Fibroblast of skin of right quadriceps (primary cell): ENCODE measurements around the gene RBM38.
"Not testable (repeated sequence)": the region's sequence is repeated elsewhere in the genome, so short reads cannot be mapped to it uniquely, and the experiment has no call there.

Source experiments
- DNase-seq: peaks from one replicate; pipeline ENCODE4 v3.0.0-alpha.2; 2013

The RBM38 gene

DNA sequence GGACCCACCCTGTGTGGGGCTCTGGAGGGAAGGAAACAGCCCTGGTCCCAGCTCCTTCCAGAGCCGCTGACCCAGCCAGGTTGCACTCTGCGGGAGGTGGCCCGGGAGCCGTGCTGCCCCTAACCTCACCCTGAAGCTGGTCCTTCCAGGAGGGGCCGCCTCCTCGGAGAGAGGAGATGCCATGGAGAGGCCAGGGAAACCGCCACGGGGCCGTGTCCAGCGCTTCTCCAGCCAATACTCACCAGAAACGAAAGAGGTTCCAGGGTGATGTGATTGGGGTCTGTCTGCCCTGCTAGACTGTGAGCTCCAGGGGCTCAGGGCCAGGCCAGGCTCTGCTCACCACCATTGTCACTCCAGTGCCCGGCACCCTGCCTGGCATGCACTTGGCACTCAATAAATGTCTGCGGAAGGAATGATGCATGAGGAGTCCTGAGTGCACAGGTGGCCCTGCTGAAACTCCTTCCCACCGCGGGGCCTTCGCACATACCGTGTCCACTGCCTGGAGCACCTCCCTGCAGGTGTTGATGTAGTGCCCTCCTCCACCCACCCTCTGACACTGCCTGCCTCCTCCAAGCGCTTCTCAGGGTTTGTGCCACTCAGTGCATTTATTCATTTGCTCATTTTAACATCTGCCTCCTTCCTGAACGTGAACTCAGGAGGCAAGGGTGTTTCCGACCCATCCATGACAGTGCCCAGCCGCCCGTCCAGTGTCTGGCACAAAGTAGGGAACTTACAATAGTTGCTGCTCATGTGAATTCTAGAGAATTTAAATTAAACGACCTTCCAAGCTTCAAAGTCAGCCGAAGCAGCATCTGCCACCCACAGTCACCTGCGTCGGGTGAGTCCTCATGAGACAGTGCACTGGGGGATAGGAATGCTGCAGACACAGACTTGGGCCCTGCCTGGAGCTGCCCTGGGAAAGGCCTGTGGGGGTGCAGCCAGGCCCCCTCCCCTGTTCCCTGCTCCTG, 30.3 kb downstream of the RBM38 start:
- no peak for DNase-seq

DNA sequence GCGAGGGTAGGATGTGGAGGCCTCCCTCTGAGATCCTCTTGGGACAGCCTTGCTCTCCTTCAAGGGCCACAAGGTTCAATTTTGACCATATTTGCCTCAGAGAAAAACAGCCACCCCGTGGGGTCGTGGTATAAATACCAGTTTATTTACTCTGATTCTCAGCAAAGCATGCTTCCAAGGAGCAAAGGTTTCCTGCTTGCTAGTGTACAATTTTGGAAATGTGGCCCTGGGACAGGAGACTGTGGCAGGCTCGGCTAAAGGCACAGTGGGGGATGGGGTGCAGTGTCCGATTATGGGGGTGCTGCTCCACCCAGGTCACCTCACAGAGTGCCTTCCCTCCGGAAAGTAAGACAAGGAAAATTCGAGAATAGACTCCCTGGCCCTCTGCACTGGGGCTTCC, 31.1 kb downstream of the RBM38 start:
- no peak for DNase-seq

DNA sequence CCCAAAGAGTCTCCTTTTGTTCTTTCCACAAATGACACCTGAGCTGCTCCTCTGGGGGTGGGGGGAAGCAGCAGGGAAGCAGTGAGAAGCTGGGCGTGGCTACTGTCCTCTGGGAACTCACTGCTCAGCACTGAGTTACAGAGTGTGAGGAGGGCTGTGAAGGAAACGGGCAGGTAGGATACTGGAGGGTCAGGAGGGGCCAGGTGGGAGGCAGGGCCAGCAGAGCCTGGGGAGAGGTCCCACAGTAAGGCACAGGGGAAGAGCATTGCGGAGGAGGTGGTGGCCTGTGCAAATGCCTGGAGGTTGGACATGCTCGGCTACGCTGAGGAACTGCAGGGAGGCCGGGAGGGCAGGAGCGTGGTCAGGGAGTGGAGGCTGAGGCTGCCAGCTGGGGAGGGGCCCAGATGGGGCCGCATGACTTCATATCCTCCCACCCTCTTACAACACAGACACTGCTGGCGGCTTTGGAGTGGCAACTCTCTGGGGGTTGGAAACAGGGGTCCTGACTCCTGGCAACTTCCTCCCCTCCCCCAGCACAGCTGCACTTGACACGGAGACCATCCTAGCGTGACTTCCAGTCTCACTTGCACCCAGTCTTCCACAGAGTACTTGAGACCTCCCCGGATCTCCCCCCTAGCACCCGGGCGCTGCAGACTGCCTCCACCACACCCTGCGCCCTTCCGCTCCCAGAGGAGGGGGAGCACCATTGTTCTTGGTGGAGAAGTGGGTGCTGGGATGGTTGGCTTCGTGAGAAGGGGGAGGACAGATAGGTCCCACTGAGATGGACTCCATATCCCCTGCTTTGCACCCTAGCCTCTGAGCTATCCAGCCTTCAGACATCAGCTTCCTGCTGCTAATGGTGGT, 34.2 kb downstream of the RBM38 start:
- no peak for DNase-seq

DNA sequence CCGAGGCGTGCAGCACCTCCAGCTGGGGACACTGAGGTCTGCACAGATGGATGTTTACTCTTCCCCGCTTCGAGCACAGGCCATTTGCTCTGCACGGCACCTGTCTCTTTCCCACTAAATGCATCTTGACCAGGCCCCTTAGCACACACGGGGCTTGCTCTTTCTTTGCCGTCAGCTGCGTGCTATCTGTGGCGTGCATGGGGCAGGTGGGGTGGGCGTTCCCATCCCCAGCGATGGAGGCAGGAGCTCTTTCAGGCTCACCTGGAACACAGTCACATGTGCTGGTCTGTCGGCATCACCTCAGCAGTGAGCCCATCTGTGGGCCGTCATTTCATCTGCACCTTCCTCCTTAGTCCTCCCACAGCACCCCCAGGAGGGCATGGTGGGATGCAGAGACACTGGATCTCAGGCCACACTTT, 35.1 kb downstream of the RBM38 start:
- DNase-seq: no peak

DNA sequence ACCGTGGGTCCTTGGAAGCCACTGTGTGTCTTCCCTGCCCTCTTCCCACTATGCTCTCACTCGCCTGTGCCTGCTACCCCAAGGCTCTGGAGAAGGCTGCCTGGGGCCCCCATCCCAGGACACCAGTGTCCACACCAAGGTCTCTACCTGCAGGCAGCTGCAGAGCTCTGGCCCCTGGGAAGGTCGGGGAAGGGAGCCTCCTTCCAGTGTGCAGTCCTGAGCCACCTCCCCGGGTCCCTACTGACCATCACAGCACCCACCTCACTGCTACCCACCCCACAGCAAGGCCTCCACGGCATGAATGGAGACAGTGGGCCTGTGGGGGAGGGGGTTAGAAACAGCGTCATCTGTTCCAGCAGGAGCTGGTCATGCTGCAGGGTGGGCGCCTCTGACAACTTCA, 35.6 kb downstream of the RBM38 start:
- DNase-seq: no peak

DNA sequence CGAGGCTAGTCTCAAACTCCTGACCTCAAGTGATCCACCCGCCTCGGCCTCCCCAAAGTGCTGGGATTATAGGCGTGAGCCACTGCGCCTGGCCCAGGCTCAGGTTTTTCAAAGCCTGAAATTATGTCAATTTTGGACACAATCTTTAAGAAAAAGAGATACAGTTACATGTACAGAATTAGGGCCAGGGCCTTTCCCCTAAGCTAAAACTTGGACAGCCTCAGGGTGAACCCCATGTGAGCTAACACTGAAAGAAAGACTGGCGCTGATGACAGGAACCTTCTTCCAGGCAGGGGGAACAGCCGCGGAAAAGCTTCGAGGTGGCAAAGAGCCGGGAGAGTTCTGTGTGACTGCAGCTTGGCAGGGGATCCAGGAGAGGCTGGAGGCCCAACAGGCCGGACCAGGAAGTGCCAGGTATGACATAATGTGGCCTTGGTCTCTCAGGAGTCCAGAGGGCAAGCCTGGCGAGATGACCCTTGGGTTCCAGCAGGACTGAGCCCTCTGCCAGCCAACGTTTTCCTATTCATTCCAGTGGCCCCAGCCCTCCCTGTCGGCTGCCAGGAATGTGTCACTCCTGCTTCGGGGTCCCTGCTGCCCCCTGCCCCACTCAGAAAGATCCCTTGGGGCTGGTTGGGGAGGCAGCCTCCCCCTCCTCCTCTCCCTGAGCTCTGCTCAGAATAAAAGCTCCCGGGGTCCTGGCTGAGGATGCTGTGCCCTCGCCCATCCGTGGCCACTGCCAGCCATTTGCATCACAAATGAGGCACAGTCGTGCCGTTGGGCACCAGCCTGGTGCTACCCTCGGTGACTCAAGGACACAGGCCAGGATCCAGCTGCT, 37.3 kb downstream of the RBM38 start:
- no peak for DNase-seq

DNA sequence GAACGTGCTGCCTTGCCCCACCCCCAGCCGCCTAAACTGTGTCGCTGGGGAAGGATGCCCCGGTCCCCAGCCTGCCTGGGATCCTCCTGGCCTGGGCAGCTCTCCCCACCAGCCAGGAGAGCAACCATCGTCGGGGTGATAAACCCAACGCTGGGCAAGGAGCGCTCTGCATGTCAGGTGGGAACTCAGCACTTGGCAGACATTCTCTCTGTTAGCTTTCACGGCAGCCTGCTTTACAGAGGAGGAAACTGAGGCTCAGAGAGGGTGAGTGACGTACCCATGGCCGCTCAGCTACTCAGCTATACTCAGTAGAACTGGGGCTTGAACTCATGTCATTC, 37.9 kb downstream of the RBM38 start:
- DNase-seq: no peak

DNA sequence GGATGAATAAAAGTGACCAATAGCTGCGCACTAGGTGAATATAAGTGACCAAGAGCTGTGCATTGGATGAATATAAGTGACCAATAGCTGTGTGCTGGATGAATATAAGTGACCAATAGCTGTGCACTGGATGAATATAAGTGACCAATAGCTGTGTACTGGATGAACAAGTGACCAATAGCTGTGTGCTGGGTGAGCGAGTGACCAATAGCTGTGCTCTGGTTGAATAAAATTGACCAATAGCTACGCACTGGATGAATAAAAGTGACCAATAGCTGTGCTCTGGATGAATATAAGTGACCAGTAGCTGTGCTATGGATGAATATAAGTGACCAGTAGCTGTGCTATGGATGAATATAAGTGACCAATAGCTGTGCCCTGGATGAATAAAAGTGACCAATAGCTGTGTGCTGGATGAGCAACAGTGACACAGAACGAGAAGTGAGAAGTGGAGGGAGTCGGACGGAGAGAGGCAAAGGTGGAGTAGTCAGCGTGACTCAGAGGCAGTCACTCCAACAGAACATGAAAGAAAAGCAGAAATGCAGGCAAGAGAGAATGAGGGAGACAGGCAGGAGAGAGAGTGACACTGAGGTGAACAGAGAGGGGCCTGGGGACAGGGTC, 38.5 kb downstream of the RBM38 start:
- DNase-seq: no peak

DNA sequence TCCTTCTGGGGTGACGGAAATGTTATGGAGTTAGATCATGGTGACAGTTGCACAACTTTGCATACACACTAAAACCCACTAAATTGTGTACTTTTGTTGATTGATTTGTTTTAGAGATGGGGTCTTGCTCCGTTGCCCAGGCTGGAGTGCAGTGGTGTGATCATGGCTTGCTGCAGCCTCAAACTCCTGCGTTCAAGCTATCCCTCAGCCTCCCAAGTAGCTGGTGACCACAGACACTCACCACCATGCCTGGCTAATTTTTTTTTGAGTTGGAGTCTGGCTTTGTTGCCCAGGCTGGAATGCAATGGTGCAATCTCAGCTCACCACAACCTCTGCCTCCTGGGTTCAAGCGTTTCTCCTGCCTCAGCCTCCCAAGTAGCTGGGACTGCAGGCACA, 39.0 kb downstream of the RBM38 start:
- DNase-seq: not testable (repeated sequence)

DNA sequence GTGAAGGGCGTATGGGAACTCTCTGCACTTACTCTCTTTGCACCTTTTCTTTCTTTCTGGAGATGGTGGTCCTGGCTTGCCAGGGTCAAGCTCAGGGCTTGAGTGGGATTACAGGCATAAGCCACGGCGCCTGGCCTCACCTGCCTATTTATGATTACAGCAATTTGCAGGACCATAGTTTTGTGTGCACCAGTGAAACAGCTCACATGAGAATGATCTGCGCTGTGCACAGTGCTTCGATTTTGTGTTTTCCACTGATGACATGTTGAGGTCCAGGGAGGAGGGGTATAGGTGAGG, 40.3 kb downstream of the RBM38 start:
- no peak for DNase-seq

DNA sequence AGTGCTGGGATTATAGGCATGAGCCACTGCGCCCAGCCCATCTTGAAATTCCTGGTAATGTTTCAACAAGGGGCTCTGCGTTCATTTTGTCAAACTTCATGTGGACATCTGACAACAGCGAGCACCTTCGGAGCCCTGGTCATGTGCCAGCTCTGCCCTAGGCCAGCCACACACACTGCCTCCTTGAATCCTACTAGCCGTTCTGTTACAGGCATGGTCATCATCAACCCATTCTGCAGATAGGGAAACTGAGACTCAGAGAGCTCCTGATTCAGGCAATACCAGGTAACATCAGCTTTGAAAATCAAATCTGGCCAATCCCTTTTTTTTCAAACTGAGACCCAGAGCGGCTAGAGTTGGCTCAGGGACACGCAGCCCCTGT, 41.3 kb downstream of the RBM38 start:
- DNase-seq: no peak

DNA sequence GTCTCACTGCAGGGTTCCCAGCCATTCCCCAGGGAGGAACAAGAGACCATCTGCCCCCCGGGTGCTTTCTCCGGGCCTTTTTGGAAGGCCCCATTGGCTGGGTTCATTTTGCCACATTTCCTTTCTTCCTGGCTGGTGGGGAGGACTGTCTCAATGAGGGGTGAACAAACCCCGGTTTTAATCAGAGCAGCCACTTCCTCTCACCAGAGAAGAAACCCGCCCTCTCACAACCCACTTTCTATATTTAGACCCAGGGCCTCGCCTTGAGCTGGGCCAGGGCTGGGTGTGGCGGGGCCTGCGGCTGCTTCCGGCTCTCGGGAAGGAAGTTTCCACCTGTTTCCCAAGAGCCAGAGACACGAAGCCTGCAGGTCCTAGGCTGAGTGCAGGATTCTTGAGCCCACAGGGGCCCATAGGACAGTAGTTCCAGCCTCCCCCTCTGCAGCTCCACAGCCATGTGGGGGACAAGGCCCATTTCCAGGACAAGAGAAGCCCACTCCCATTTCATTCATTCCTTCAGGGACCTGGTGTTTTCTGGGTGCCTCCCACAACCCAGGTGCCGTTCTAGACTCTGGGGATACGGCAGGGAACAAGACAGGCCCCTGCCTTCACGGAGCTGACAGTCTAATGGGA, 41.8 kb downstream of the RBM38 start:
- DNase-seq: no peak

DNA sequence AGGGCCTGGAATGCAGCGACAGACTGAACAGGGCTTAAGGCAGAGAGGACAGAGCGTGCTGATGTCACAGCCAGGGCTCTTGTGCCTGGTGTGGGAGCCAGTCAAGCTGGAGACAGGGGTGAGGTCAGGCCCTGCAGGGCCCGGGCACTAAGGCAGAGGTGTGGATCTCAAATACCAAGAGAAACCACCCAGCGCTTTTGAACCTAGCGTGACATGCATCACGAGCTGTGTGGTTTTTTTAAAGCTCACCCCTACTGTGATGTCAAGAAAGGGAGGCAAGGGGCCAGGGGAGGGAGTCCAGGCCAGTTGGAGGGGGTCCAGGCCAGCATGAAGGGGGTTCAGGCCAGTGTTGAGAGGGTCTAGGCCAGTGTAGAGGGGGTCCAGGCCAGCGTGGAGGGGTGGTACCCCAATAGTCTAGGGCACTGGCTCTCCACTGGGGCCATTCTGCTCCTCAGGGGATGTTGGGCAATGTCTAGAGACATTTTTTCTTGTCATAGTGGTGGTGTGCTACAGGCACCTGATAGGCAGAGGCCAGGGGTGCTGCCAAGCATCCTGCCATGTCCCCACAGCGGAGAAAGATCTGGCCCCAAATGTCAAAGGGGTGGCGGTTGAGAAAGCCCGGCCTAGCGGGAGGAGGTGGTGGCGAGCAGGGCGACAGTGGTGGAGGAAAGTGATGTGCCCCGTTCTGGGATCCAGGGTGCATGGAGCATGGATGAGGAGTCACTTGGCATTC, 42.6 kb downstream of the RBM38 start:
- DNase-seq: no peak

DNA sequence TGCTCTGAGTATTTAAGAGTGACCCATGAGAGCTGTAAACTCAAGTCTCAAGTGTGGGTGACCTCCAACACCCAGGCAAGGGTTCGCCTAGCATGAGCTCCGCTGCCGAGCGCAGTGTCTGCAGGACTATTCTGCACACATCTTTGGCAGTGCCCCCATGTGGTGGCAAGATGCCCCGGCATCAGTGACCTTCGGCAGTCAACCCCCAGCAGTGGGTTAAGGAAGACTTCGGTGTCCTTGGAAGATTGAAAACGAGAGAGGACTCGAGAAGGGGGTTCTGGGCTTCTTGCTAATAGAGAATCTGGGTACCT, 43.1 kb downstream of the RBM38 start:
- no peak for DNase-seq

DNA sequence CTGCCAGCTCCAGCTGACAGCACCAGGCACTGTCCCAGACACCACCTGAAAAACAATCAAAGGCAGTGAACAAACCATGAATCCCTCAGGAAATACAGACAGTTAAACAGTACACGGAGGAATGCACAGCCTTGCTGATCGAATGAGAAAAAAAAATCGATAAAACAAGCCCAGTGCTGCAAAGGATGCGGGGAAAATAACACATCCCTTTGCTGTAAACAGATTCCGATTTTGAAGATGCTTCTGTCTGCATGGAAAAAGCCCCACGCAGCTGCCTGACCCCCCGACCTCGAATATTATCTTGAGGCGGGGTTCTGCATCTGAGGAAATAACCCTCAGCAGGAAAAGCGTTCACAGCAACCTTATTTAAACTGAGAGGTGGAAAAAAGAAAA, 43.9 kb downstream of the RBM38 start:
- no peak for DNase-seq

DNA sequence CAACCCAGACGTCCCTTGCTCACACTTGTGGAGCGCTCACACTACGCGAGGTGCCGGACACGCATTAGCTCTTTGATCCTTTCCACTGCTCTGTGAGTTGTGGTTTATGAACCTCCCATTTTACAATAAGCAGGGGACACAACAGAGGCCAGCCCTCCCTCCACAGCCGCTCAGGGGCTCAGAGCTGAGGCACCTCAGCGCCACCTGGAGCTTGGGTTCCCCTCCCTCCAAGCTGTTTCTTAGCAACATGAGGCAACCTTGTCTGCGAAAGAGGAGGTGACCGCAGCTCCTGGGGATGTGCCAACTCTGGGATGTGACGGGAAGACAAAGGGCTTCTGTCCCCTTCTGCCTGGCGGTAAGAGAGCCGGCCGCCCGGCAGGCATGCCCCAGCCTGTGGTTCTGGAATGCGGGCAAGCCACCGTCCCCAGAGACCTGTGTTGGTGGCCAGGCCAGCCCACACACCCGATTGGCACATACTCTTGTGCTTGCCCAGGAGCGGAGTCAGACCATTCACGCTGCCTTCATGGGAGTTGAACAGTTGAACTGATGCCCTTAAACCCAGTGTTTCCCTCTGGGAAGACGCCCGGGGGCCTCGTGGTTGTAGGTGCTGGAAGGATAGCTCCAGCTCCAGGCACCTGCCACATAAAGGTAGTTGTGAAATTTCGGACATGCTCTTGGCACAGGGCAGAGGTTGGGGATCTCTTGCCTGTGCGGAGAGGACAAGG, 44.5 kb downstream of the RBM38 start:
- no peak for DNase-seq

DNA sequence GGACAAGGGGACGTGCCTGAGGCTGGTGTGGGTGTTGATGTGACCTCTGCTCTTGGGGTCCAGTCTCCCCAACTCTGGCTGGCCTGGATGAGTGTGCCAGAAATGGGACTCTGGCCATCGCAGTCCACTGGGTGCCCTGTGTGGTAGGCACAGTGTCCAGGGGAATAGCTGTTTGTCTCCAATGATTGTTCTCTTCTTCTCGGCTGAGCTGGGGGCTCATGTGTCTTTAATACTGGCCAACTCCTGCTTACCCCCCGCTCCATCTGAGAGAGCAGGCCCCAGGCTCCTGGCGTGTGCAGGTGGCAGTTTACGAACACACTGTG, 45.0 kb downstream of the RBM38 start:
- no peak for DNase-seq

DNA sequence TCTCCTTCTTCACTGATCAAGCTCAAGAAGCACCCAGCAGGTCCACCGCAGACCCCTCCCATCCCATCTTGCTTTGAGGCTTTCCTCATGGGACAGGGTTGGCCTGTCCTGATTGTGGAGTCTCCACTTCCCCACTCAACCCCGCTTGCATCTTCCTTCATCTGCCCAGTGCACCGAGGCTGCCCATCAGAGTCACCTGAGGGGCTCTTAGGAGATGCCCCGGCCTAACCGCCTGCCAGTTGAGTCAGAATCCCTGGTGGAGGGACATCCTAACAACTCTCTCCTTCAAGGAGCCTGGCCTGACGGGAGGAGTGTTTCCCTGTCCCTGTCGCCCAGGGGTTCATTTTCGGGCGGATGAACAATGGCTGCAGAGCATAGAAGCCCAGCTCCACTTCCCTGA, 46.1 kb downstream of the RBM38 start:
- no peak for DNase-seq

DNA sequence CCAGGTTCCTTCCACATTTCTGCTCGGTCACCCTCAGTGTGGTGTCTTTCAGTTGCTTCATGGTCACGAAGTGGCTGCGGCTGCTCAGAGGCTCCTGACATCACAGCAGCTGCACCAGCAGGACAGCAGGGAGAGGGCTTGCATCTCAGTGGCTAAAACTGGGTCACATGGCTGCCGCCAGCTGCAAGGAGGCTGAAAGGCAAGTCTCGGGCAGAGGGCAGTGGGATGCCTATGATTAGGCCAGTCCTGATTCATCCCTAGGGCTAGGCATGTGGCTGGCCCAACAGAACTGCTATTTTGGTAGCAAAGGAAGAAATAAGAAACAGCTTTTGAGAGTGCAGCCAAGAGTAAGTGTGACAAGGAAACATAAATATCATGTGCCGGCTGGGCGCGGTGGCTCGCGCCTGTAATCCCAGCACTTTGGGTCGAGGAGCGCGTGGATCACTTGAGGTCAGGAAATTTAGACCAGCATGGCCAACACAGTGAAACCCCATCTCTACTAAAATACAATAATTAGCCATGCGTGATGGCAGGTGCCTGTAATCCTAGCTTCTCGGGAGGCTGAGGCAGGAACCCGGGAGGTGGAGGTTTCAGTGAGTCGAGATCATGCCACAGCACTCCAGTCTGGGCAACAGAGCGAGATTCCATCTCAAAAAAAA, 46.6 kb downstream of the RBM38 start:
- no peak for DNase-seq

DNA sequence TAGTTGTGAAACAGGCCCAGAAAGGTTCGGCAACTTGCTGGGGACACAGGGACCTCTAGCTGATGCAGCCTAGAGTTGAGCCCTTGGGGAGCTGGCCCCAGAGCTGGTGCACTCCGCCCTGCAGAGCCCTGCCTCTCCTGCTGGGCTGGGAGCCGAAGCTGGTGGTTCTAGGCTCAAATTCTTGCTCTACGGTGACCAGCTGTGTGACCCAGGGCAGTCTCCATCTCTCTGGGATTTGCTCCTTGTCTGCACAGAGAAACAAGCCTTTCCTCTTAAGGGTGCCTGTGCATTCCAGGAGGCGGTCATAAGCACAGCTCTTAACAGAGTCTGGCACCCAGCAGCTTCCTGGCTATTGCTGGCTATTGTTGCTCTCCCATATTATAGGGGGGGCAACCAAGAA, 47.4 kb downstream of the RBM38 start:
- no peak for DNase-seq

DNA sequence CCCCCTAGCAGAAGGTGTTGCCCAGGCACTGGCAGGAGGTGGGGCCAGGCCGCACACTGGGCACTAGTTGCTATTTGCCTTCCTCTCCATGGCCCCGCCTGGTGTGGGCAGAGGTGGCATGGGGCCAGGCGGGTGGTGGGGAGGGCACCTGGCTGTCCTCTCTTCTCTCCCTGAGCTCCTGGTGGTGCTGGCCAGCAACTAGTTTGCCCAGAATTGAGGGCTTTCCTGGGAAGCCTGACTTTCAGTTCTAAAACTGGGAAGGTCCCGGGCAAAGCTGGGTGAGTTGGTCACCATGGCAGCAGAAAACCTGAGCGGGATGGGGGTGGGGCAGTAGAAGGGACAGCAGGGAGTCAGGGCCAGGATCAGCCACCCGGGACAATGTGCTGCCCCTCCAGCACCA, 48.2 kb downstream of the RBM38 start:
- no peak for DNase-seq
